ENCODE measurements around the gene FNDC3B.

Gene FNDC3B

GRCh38 chr3:172073262-172073915, 34.0 kb downstream of the FNDC3B start:
- no peak for DNase-seq (ENCODE audit: low read depth)

- DNase-seq (ENCODE audit: low read depth) = no peak
Observed at GRCh38 chr3:172074032-172074431, 34.7 kb downstream of the FNDC3B start.

- no peak for DNase-seq (ENCODE audit: low read depth)
Observed at GRCh38 chr3:172074586-172074985, 35.2 kb downstream of the FNDC3B start.

DNA sequence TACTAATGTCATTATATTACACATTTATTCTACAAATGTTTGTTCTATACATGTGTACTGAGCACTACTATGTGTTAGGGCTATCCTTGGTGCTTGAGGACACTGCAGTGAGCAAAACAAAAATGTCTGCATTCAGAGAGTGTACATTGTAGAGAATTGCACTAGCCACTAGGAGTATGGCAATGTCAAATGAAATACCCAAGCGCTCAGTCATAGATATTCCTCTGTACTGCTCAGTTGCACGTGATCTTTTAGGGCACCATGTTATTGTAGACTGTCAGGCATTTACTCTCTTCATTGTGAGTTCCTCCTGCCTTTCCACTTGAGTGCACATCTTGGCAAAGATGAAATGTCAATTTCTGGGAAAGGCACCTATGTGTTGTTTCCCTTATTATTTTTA, 36.8 kb downstream of the FNDC3B start:
- no peak for DNase-seq (ENCODE audit: low read depth)

DNA sequence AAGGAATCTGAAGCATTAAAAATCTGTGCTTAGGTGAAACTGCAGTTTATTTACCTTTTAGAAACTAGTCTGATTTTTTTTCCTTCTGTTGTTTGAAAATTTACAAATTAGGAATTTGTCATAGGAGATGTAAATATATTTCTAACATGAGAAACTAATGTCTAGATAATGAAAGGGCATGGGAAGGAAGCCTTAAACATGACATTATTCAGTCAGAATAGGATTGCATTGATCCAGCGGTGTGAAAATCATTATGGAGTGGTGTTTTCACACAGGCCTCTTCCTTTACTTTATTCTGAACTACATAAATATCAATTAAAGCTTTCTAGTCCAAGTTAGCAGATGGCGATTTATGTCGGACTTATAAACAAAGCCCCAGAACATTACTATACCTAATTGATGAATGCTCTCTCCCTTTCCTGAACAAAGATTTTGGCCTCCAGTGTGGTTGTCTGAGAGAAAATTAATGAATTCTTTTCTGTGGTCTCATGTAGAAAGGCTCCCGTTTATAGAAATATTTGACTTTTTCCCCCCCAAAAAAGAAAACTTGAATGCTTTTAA, 37.9 kb downstream of the FNDC3B start:
- no peak for DNase-seq (ENCODE audit: low read depth)

GRCh38 chr3:172078244-172078643, 38.9 kb downstream of the FNDC3B start:
- no peak for DNase-seq (ENCODE audit: low read depth)

- DNase-seq (ENCODE audit: low read depth) = no peak
Observed at GRCh38 chr3:172078721-172079120, 39.3 kb downstream of the FNDC3B start.

GRCh38 chr3:172079326-172079976, 40.1 kb downstream of the FNDC3B start:
- no peak for DNase-seq (ENCODE audit: low read depth)

GRCh38 chr3:172080503-172080902, 41.1 kb downstream of the FNDC3B start:
- no peak for DNase-seq (ENCODE audit: low read depth)

GRCh38 chr3:172082269-172082668, 42.9 kb downstream of the FNDC3B start:
- DNase-seq (ENCODE audit: low read depth) = no peak

- DNase-seq (ENCODE audit: low read depth) = no peak
Observed at GRCh38 chr3:172082820-172083513, 43.6 kb downstream of the FNDC3B start.

GRCh38 chr3:172083995-172084409, 44.6 kb downstream of the FNDC3B start:
- DNase-seq (ENCODE audit: low read depth) = no peak

- DNase-seq (ENCODE audit: low read depth) = no peak
Observed at GRCh38 chr3:172084871-172085556, 45.6 kb downstream of the FNDC3B start.

- DNase-seq (ENCODE audit: low read depth) = no peak
Observed at GRCh38 chr3:172085557-172085895, 46.1 kb downstream of the FNDC3B start.

DNA sequence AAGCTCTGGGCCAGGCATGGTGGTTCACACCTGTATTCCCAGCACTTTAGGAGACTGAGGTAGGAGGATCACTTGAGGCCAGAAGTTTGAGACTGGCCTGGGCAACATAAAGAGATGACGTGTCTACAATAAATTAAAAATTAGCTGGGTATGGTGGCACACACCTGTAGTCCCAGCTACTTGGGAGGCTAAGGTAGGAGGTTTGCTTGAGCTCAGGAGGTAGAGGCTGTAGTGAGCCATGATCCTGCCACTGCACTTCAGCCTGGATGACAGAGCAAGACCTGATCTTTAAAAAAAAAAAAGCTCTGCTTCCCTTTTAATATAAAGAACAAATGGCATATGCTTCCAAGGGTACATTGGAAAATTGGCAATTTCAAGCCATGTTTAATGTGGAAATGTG, 46.7 kb downstream of the FNDC3B start:
- no peak for DNase-seq (ENCODE audit: low read depth)

GRCh38 chr3:172087198-172087597, 47.8 kb downstream of the FNDC3B start:
- DNase-seq (ENCODE audit: low read depth) = no peak

DNA sequence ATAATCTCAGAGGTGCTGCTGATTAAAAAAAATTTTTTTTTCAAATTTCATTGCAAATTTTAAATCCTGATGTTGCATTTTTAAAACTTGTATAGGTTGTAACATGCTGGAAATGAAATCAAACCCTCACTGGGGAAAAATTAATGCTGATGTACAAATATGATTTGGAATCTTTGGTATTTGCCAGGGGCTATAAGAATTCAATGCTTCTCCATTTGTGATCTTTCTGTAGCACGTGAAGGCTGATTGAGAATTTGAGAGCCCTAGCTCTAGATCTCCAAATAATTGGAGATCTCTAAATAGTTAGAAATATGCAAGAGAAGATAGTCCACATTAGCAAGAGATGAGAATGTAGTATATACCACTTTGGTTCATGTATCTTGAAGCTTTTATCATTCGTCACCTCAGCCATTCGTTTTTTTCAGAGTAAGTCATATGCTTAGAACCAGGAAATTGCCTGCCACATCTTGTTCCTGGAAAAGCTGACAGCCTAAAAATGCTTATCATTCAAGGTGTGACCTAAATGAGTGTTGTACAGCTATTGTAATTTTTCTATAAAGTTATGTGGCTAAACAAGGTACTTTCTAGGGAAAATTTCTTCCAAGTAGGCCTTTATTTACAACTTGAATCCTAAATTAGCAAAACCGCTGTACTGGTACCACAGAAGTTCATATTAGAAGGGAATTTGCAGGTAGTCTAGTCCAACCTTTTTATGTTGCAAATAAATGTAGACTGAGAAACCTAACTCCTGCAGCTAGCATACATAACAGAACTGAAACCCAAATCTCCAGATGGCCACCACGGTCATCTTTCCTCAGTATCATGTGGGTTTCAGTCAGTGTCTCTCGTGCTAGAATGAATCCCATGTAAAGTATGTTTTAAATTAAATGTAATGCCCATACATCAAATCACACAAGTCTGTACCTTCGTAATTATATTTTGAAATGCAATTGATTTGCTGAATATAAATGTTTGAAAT, 48.5 kb downstream of the FNDC3B start:
- DNase-seq (ENCODE audit: low read depth) = no peak

- DNase-seq (ENCODE audit: low read depth) = no peak
Observed at GRCh38 chr3:172089250-172089649, 49.9 kb downstream of the FNDC3B start.

DNA sequence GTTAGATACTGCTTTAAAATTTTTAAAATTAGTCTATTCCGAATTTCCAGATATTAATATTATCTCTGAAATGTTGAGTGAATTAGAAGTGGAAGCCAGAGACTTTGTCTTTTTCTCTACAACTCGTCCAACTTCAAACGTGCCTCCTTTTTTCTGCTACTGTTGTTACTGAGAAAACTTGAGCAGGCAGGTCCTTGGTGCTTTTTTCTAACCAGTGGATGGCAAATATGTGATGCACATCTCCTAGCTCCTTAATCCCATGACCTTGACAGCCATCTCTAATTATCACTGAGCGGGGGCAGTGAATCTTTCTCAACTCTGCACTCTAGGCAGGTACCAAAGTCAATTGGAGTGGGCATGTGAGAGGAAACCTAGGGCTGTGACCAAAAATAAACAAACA, 50.7 kb downstream of the FNDC3B start:
- no peak for DNase-seq (ENCODE audit: low read depth)

- DNase-seq (ENCODE audit: low read depth) = no peak
Observed at GRCh38 chr3:172092658-172093057, 53.3 kb downstream of the FNDC3B start.
